ENCODE data around the gene UCK1.

UCK1 gene

DNA sequence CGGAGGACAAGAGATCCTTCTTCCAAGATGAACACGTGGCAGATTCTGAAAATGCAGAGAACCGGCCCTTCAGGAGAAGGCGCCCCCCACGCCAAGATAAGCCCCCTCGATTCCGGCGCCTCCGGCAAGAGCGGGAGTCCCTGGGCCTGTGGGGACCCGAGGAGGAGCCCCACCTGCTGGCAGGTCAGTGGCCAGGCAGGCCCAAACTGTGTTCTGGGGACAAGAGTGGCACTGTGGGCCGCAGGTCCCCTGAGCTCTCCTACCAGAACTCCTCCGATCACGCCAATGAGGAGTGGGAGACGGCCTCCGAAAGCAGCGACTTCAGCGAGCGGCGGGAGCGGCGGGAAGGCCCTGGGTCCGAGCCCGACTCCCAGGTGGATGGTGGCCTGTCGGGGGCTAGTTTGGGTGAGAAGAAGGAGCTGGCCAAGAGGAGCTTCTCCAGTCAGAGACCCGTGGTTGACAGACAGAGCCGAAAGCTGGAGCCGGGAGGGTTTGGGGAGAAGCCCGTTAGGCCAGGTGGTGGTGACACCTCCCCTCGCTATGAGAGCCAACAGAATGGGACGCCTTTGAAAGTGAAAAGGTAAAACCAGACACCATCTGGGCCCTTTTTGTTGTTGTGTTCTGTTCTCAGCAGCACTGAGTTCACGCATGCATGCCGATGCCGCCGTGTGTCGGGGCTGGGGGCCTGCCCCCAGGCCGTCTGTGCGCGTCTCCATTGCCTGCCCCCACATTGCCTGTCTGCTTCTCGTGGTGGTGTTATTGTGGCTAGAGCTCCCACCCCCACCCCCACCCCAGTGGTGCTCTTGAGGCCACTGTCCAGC is 54.9 kb downstream of the UCK1 start:
- DNase-seq: no peak

DNA sequence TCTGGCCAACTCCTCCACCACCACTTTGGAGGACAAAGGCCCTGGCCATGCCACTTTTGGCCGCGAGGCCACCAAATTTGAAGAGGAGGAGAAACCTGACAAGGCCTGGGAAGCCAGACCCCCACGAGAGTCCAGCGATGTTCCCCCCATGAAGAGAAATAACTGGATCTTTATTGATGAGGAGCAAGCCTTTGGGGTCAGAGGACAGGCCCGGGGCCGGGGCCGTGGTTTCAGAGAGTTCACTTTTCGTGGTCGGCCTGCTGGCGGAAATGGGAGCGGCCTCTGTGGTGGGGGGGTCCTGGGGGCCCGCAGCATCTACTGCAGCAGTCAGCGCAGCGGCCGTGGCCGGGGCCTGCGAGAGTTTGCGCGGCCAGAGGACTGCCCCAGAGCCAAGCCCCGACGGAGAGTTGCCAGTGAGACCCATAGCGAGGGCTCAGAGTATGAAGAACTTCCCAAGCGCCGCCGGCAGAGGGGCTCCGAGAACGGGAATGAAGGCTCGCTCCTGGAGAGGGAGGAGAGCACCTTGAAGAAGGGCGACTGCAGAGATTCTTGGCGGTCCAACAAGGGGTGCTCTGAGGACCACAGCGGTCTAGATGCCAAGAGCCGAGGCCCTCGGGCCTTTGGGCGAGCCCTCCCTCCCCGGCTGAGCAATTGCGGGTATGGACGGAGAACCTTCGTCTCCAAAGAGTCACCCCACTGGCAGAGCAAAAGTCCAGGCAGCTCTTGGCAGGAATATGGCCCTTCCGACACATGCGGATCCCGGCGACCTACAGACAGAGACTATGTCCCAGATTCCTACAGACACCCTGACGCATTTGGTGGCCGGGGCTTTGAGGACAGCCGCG is 55.7 kb downstream of the UCK1 start:
- DNase-seq: no peak

GRCh38 chr9:131474711-131475110 is 56.4 kb downstream of the UCK1 start:
- DNase-seq: no peak

DNA sequence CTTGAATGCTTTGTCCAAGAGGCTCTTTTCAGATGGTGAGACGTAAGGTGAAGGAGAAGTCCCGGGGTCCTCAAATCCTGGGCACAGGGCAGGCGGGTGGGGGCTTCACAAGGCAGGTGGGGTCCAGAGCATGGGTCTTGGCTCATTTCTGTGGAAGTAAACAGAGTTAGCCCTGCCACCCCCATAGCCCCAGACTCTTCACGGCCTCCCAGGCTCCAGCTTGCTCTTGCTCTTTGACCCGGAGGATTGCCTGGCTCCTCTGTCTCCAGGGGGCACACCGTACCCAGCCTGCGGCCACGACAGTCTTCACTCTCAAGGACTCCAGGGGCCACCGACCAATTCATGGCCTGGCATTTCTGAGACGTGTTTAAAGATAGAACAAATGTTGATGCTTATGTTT is 57.2 kb downstream of the UCK1 start:
- DNase-seq: no peak

Measured in NCI-H2081 (cell line).